ENCODE data around the gene CCBE1.

CCBE1 gene

DNA sequence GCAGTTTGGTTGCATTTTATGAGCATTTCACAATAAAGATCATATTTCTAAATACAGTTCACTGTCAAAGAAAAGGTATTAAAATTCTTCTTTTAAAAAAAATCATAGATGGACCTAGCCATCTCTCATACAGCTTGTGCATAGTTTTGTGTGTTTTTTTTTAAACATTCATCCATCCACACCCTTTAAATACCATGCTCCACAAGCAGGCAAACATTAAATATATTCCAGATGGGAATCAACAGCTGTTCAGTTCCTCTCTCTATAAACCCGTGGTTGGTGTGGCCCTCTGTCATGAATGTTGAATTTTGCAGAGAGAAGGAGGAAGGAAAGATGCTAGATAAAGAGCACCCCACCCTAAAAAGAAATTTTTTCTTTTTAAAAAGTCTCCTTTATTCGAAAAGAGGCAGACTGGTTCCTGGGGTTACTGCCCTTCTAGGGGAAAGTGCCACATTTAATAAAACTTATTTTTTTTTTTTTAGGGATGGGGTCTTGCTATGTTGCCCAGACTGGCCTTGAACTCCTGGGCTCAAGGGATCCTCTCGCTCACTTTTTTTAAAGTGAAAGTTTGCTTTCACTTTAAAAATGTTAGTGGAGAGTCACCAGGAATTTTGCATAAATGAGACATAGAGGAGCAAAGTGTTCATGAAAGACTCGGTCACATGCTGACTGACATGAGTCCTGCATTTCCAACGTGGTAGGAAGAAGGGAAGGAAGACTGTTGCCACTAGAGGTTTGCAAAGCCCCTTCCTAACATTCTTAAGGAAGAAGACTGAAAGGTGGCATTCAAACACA, 264.2 kb downstream of the CCBE1 start:
- Histone ChIP-seq H3K36me3 (ENCODE audit: control insufficient read depth in 2 of 2, insufficient read depth in 2 of 2, low read length in 2 of 2) (no peaks in the 10 kb centered on the region), H3K9me3 (ENCODE audit: control insufficient read depth in 2 of 2, low read length in 2 of 2) (no peaks in the 10 kb centered on the region), H3K4me3 (ENCODE audit: low read length in 2 of 2) (no peak overlapping the region), H3K27me3 (ENCODE audit: control insufficient read depth in 2 of 2, insufficient read depth in 2 of 2, low read length in 2 of 2) (no peaks in the 10 kb centered on the region), H3K9ac (ENCODE audit: low read depth in 1 of 2, low read length in 2 of 2) (no peak overlapping the region), H3K4me1 (ENCODE audit: control insufficient read depth in 2 of 2, insufficient read depth in 2 of 2, low read length in 2 of 2) (no peaks in the 10 kb centered on the region), H3K27ac (ENCODE audit: low read depth in 2 of 2, low read length in 2 of 2) (no peak overlapping the region)

DNA sequence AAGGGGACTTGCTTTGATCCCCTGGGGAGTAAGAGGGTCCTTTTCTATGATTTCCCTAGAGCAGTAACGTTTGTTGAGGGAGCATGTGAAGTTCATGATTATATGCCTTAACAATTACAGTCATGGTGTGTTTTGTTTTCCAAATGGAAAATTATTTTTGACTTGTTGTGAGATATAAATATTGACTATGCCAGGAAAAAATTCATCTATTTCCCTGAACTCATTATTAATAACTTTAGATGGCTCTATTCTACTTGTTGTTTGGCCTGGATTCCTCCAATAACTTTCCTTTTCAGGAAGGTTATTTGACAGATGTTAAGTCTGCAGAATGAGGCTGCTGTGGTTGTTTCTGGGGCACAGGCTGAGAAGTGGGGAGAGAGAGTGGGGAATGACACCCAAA, 266.1 kb downstream of the CCBE1 start:
- H3K4me1 ChIP-seq (ENCODE audit: control insufficient read depth in 2 of 2, insufficient read depth in 2 of 2, low read length in 2 of 2) = no peaks in the 10 kb centered on the region
- no peak overlapping the region for H3K27ac ChIP-seq (ENCODE audit: low read depth in 2 of 2, low read length in 2 of 2)
- H3K9me3 ChIP-seq (ENCODE audit: control insufficient read depth in 2 of 2, low read length in 2 of 2) = no peaks in the 10 kb centered on the region
- H3K27me3 ChIP-seq (ENCODE audit: control insufficient read depth in 2 of 2, insufficient read depth in 2 of 2, low read length in 2 of 2) = no peaks in the 10 kb centered on the region
- no peaks in the 10 kb centered on the region for H3K36me3 ChIP-seq (ENCODE audit: control insufficient read depth in 2 of 2, insufficient read depth in 2 of 2, low read length in 2 of 2)
- no peak overlapping the region for H3K4me3 ChIP-seq (ENCODE audit: low read length in 2 of 2)
- no peak overlapping the region for H3K9ac ChIP-seq (ENCODE audit: low read depth in 1 of 2, low read length in 2 of 2)

DNA sequence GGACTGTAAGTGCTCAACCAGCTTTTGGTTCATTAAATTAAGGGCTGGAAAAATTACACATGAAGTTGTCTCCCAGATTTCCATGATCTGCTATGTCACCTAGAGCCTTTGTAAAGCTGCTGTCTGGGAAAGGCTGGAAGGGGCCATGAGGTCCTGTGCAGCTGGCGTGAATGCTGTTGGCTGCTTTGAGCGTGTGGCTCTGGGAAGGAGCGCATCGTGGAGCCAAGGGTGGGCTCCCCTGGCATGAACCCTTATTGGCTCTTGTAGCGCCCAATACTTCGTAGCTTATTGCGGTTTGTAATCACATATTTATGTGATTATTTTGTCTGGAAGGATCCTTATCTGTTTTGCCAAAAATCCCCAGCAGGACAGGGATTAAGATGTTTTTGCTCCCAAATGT, 267.6 kb downstream of the CCBE1 start:
- H3K4me1 ChIP-seq (ENCODE audit: control insufficient read depth in 2 of 2, insufficient read depth in 2 of 2, low read length in 2 of 2) = no peaks in the 10 kb centered on the region
- H3K9ac ChIP-seq (ENCODE audit: low read depth in 1 of 2, low read length in 2 of 2) = no peak overlapping the region
- H3K27me3 ChIP-seq (ENCODE audit: control insufficient read depth in 2 of 2, insufficient read depth in 2 of 2, low read length in 2 of 2) = no peaks in the 10 kb centered on the region
- no peak overlapping the region for H3K27ac ChIP-seq (ENCODE audit: low read depth in 2 of 2, low read length in 2 of 2)
- H3K4me3 ChIP-seq (ENCODE audit: low read length in 2 of 2) = no peak overlapping the region
- no peaks in the 10 kb centered on the region for H3K9me3 ChIP-seq (ENCODE audit: control insufficient read depth in 2 of 2, low read length in 2 of 2)
- H3K36me3 ChIP-seq (ENCODE audit: control insufficient read depth in 2 of 2, insufficient read depth in 2 of 2, low read length in 2 of 2) = no peaks in the 10 kb centered on the region

DNA sequence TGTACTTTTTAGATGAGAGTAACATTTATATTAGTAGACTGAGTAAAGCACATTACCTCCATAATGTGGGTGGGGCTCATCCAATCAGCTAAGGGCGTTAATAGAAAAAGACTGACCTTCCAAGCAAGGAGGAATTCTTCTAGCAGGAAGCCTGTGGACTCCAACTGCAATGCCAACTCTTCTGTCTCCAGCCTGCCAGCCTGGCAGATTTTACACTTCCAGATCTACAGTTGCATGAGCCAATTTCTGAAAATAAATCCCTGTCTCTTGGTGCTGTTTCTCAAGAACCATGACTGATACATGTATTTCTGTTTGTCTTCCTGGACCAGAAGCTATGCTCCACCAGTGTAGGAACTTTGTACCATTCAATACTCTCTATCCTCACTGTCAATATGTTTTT, 269.2 kb downstream of the CCBE1 start:
- H3K27me3 ChIP-seq (ENCODE audit: control insufficient read depth in 2 of 2, insufficient read depth in 2 of 2, low read length in 2 of 2) = no peaks in the 10 kb centered on the region
- H3K4me3 ChIP-seq (ENCODE audit: low read length in 2 of 2) = no peak overlapping the region
- no peak overlapping the region for H3K9ac ChIP-seq (ENCODE audit: low read depth in 1 of 2, low read length in 2 of 2)
- H3K4me1 ChIP-seq (ENCODE audit: control insufficient read depth in 2 of 2, insufficient read depth in 2 of 2, low read length in 2 of 2) = no peaks in the 10 kb centered on the region
- no peaks in the 10 kb centered on the region for H3K9me3 ChIP-seq (ENCODE audit: control insufficient read depth in 2 of 2, low read length in 2 of 2)
- H3K27ac ChIP-seq (ENCODE audit: low read depth in 2 of 2, low read length in 2 of 2) = no peak overlapping the region
- H3K36me3 ChIP-seq (ENCODE audit: control insufficient read depth in 2 of 2, insufficient read depth in 2 of 2, low read length in 2 of 2) = no peaks in the 10 kb centered on the region

DNA sequence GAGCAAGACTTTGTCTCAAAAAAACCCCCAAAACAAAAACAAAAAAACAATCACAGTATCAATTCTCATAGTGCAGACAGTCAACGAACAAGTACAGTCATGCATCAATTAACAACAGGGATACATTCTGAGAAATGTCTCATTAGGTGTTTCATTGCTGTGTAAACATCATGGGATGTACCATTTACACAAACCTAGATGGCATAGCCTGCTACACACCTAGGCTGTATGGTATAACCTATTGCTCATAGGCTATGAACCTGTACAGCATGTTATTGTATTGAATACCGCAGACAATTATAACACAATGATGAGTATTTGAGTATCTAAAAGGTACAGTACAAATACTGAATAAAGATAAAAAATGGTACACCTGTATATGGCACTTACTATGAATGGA, 270.4 kb downstream of the CCBE1 start:
- Histone ChIP-seq H3K9me3 (ENCODE audit: control insufficient read depth in 2 of 2, low read length in 2 of 2) (no peaks in the 10 kb centered on the region), H3K27ac (ENCODE audit: low read depth in 2 of 2, low read length in 2 of 2) (no peak overlapping the region), H3K9ac (ENCODE audit: low read depth in 1 of 2, low read length in 2 of 2) (no peak overlapping the region), H3K27me3 (ENCODE audit: control insufficient read depth in 2 of 2, insufficient read depth in 2 of 2, low read length in 2 of 2) (no peaks in the 10 kb centered on the region), H3K36me3 (ENCODE audit: control insufficient read depth in 2 of 2, insufficient read depth in 2 of 2, low read length in 2 of 2) (no peaks in the 10 kb centered on the region), H3K4me3 (ENCODE audit: low read length in 2 of 2) (no peak overlapping the region), H3K4me1 (ENCODE audit: control insufficient read depth in 2 of 2, insufficient read depth in 2 of 2, low read length in 2 of 2) (no peaks in the 10 kb centered on the region)

DNA sequence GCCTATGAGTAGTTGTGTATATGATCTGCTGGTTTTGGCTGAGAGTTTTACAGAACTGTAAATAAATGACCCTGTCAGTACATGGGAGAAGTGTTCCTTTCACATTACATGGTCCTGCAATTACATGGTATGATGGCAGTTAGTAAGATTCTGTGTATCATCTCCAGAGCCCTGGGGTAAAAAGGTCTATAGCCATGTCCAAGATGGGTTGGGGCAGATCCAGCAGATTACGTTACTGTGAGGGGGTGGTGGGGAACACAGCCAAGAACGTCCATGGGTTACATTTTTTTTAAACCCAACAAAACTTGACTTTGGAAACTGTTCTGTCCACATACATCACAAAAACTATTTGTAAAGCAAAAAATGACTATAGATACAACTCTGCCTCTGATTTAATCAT, 274.0 kb downstream of the CCBE1 start:
- peaks cover 0 to 3% of the 10 kb centered on the region in 2 donors for H3K27me3 ChIP-seq (ENCODE audit: control insufficient read depth in 2 of 2, insufficient read depth in 2 of 2, low read length in 2 of 2)
- no peaks in the 10 kb centered on the region for H3K9me3 ChIP-seq (ENCODE audit: control insufficient read depth in 2 of 2, low read length in 2 of 2)
- no peaks in the 10 kb centered on the region for H3K4me1 ChIP-seq (ENCODE audit: control insufficient read depth in 2 of 2, insufficient read depth in 2 of 2, low read length in 2 of 2)
- H3K4me3 ChIP-seq (ENCODE audit: low read length in 2 of 2) = no peak overlapping the region
- H3K36me3 ChIP-seq (ENCODE audit: control insufficient read depth in 2 of 2, insufficient read depth in 2 of 2, low read length in 2 of 2) = no peaks in the 10 kb centered on the region
- no peak overlapping the region for H3K9ac ChIP-seq (ENCODE audit: low read depth in 1 of 2, low read length in 2 of 2)
- H3K27ac ChIP-seq (ENCODE audit: low read depth in 2 of 2, low read length in 2 of 2) = no peak overlapping the region

DNA sequence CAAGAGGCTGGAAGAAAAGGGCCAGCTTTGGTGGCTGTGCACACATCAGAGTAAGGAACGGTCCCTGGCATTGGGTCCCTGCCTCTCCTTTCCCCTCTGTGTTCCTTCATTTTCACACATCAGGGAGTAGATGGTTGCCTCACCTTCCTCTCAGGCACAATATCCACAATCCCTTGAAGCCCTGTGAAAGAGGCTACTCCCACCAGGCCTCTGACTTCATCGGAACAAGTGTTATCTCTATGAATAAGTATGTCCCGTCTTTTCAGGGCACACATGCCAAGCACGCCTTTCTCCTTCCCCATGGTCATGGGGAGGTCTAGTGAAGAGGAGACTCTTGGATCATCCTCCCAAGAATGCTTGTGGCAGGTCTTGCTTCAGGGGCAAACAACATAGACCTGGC, 277.0 kb downstream of the CCBE1 start:
- no peaks in the 10 kb centered on the region for H3K4me1 ChIP-seq (ENCODE audit: control insufficient read depth in 2 of 2, insufficient read depth in 2 of 2, low read length in 2 of 2)
- no peaks in the 10 kb centered on the region for H3K36me3 ChIP-seq (ENCODE audit: control insufficient read depth in 2 of 2, insufficient read depth in 2 of 2, low read length in 2 of 2)
- peaks cover 3% of the 10 kb centered on the region in 2 donors for H3K27me3 ChIP-seq (ENCODE audit: control insufficient read depth in 2 of 2, insufficient read depth in 2 of 2, low read length in 2 of 2)
- H3K4me3 ChIP-seq (ENCODE audit: low read length in 2 of 2) = no peak overlapping the region
- no peak overlapping the region for H3K9ac ChIP-seq (ENCODE audit: low read depth in 1 of 2, low read length in 2 of 2)
- H3K9me3 ChIP-seq (ENCODE audit: control insufficient read depth in 2 of 2, low read length in 2 of 2) = no peaks in the 10 kb centered on the region
- no peak overlapping the region for H3K27ac ChIP-seq (ENCODE audit: low read depth in 2 of 2, low read length in 2 of 2)

DNA sequence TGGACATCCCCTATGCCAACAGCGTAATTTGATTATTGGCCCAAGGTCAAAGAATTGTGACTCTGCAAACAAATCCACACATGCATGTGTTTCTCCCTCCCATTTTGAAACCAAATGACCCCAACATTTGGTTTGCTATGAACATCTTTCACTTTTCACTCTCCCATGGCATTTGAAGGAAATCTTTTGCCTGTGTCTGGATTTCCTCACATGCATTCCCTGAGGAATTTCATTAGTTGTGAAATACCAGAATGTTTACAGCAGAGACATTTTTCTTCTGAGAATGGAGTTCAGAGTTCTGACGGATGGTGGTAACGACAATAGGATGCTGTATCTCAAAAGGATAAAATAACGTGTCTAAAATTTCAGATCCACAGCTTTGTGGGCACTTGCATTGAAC, 277.8 kb downstream of the CCBE1 start:
- Histone ChIP-seq H3K27me3 (ENCODE audit: control insufficient read depth in 2 of 2, insufficient read depth in 2 of 2, low read length in 2 of 2) (peaks cover 3% of the 10 kb centered on the region in 2 donors), H3K9me3 (ENCODE audit: control insufficient read depth in 2 of 2, low read length in 2 of 2) (no peaks in the 10 kb centered on the region), H3K4me1 (ENCODE audit: control insufficient read depth in 2 of 2, insufficient read depth in 2 of 2, low read length in 2 of 2) (no peaks in the 10 kb centered on the region), H3K9ac (ENCODE audit: low read depth in 1 of 2, low read length in 2 of 2) (no peak overlapping the region), H3K4me3 (ENCODE audit: low read length in 2 of 2) (no peak overlapping the region), H3K36me3 (ENCODE audit: control insufficient read depth in 2 of 2, insufficient read depth in 2 of 2, low read length in 2 of 2) (no peaks in the 10 kb centered on the region), H3K27ac (ENCODE audit: low read depth in 2 of 2, low read length in 2 of 2) (no peak overlapping the region)

DNA sequence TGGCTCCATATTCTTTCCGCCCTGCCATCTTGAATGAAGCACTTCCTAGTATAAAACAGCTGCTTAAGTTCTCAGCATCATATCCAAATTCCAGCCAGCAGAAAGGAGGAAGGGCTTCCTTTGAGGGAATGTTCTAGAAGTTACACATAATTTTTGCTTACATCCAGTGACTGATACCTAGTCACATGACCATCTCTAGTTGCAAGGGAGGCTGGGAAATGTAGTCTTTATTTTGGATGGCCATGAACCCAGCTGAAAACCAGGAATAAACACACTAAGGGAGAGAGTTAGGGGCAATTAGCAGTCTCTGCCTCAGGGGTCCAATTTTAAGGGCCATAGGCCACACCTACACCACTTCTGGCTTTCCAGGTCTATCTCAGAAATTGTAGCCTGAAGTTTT, 280.4 kb downstream of the CCBE1 start:
- H3K9ac ChIP-seq (ENCODE audit: low read depth in 1 of 2, low read length in 2 of 2) = no peak overlapping the region
- H3K4me1 ChIP-seq (ENCODE audit: control insufficient read depth in 2 of 2, insufficient read depth in 2 of 2, low read length in 2 of 2) = no peaks in the 10 kb centered on the region
- peaks cover 3% of the 10 kb centered on the region in 2 donors for H3K27me3 ChIP-seq (ENCODE audit: control insufficient read depth in 2 of 2, insufficient read depth in 2 of 2, low read length in 2 of 2)
- no peak overlapping the region for H3K4me3 ChIP-seq (ENCODE audit: low read length in 2 of 2)
- H3K36me3 ChIP-seq (ENCODE audit: control insufficient read depth in 2 of 2, insufficient read depth in 2 of 2, low read length in 2 of 2) = no peaks in the 10 kb centered on the region
- H3K9me3 ChIP-seq (ENCODE audit: control insufficient read depth in 2 of 2, low read length in 2 of 2) = no peaks in the 10 kb centered on the region
- no peak overlapping the region for H3K27ac ChIP-seq (ENCODE audit: low read depth in 2 of 2, low read length in 2 of 2)

DNA sequence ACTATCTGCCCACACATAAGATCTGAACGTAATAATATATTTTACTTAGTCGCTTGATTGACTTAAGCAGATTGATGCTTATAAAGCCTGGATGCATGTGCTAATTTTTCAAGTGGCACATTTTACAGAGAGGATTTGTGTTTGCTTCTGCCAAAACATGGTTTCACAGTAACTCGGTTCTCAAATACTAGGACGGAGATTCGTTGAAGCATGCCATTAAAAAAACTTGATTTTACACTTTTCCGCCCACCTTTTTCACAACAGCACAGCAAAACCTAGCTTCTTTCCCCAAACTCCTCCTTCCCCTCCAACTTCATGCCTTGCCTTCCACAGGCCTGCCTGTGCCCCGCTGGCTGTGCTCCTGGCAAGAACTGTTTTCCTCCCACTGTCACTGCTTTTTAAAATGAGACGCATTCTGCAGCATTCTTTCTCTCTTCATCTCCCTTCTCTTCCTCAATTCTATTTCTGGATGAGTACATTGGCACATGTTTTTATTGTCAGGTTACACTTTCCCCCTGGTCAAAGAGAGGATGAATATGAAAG, 283.0 kb downstream of the CCBE1 start:
- Histone ChIP-seq H3K9me3 (ENCODE audit: control insufficient read depth in 2 of 2, low read length in 2 of 2) (no peaks in the 10 kb centered on the region), H3K36me3 (ENCODE audit: control insufficient read depth in 2 of 2, insufficient read depth in 2 of 2, low read length in 2 of 2) (no peaks in the 10 kb centered on the region), H3K4me3 (ENCODE audit: low read length in 2 of 2) (no peak overlapping the region), H3K9ac (ENCODE audit: low read depth in 1 of 2, low read length in 2 of 2) (no peak overlapping the region), H3K4me1 (ENCODE audit: control insufficient read depth in 2 of 2, insufficient read depth in 2 of 2, low read length in 2 of 2) (no peaks in the 10 kb centered on the region), H3K27me3 (ENCODE audit: control insufficient read depth in 2 of 2, insufficient read depth in 2 of 2, low read length in 2 of 2) (peaks cover 0 to 3% of the 10 kb centered on the region in 2 donors), H3K27ac (ENCODE audit: low read depth in 2 of 2, low read length in 2 of 2) (no peak overlapping the region)
